PC-9 (cell line): ENCODE measurements around the gene NCK2. TPM values are rescaled to one million over a fixed set of nuclear protein-coding genes. Genes with fewer than 3 reads are reported as not detected.
A peak's percentile ranks its signal among the peaks of the same experiment; 100 is the strongest.

Source experiments
- BruUV-seq: library from RNA; stranded (reverse); fragments of 400-500 nt; replicated peaks from 2 replicates; lab custom pipeline; 2021; lab: Mats Ljungman, UMichigan
- CTCF ChIA-PET: fragments of 300-600 bp; sonication (Branson Sonifier 250); formaldehyde crosslinking; loops from one replicate; lab custom pipeline; 2022; ENCODE audit warnings: antibody characterized with exemption; lab: Charles Lee
- POLR2A ChIA-PET: fragments of 300-600 bp; sonication (Branson Sonifier 250); formaldehyde crosslinking; loops from one replicate; lab custom pipeline; 2022; ENCODE audit warnings: antibody characterized with exemption; ENCODE audit not compliant: unreplicated experiment; lab: Charles Lee
- DNase-seq, 2 experiments: peaks; one replicate each; pipeline versions ENCODE4 v3.0.0 to v3.0.0-alpha.2; 2015 to 2022; ENCODE audit warnings: mixed read lengths in 1 of 2
- H2AFZ ChIP-seq: fragments of 200-600 bp; sonication (generic); 2 replicates; pipeline ENCODE4 v1.8.1; 2017; ENCODE audit warnings: antibody characterized with exemption
- H3F3A ChIP-seq: fragments of 200-600 bp; sonication (generic); 2 replicates; pipeline ENCODE4 v1.8.1; 2017; ENCODE audit warnings: antibody characterized with exemption, mild to moderate bottlenecking, low read depth; ENCODE audit not compliant: insufficient read depth
- H3K27ac ChIP-seq: fragments of 200-600 bp; sonication (generic); 2 replicates; pipeline ENCODE4 v1.6.1; 2016; ENCODE audit warnings: mixed run types
- H3K27me3 ChIP-seq: fragments of 200-600 bp; sonication (generic); 2 replicates; pipeline ENCODE4 v1.6.1; 2016; ENCODE audit warnings: low read depth, mixed run types; ENCODE audit not compliant: insufficient read depth
- H3K36me3 ChIP-seq: fragments of 200-600 bp; sonication (generic); 2 replicates; pipeline ENCODE4 v1.6.1; 2016; ENCODE audit warnings: low read depth, mixed run types
- H3K4me1 ChIP-seq: fragments of 200-600 bp; sonication (generic); replicated peaks from 2 replicates; pipeline ENCODE4 v1.6.1; 2016; ENCODE audit warnings: mixed run types; ENCODE audit not compliant: insufficient read depth
- H3K4me2 ChIP-seq: fragments of 200-600 bp; sonication (generic); 2 replicates; pipeline ENCODE4 v1.6.1; 2017; ENCODE audit warnings: mixed run types
- H3K4me3 ChIP-seq: fragments of 200-600 bp; sonication (generic); 2 replicates; pipeline ENCODE4 v1.6.1; 2016; ENCODE audit warnings: mixed run types
- H3K79me2 ChIP-seq: fragments of 200-600 bp; sonication (generic); 2 replicates; pipeline ENCODE4 v1.6.1; 2017; ENCODE audit warnings: low read depth, mixed run types
- H3K9me2 ChIP-seq: fragments of 200-600 bp; sonication (generic); 2 replicates; pipeline ENCODE4 v1.8.1; 2017; ENCODE audit warnings: mild to moderate bottlenecking; ENCODE audit not compliant: insufficient read depth
- H3K9me3 ChIP-seq: fragments of 200-600 bp; sonication (generic); 2 replicates; pipeline ENCODE4 v1.8.1; 2016; ENCODE audit warnings: low read depth; ENCODE audit not compliant: insufficient read depth
- H4K20me1 ChIP-seq: fragments of 200-600 bp; sonication (generic); 2 replicates; pipeline ENCODE4 v1.8.1; 2017; ENCODE audit not compliant: insufficient read depth
- CTCF ChIP-seq: fragments of 200-600 bp; sonication (generic); conservative IDR thresholded peaks from 2 replicates; pipeline ENCODE4 v1.6.1; 2017; ENCODE audit warnings: mixed run types, antibody characterized with exemption, mild to moderate bottlenecking, moderate library complexity
- EZH2 ChIP-seq: fragments of 200-600 bp; sonication (generic); IDR thresholded peaks from 2 replicates; pipeline ENCODE4 v1.8.0; 2017; ENCODE audit warnings: antibody characterized with exemption, low read depth
- intact Hi-C: fragments of 100-400 bp; cut with micrococcal nuclease; formaldehyde crosslinking; loops from one replicate; pipeline ENCODE4 v1.10.0; 2022; ENCODE audit not compliant: unreplicated experiment
- total RNA-seq: library from RNA; stranded (reverse); gene quantifications from 2 replicates; pipeline ENCODE4 v1.2.3, GENCODE V29; 2021

The NCK2 gene
- total RNA-seq, 1 experiment from 2014 or later: 26.0 TPM

- no peaks in the 10 kb centered on the region for H3K79me2 ChIP-seq
- intact Hi-C loops: loop anchor here (10.0 kb wide), 1 partner anchor 115 kb away; the partner anchor contains the start of gene NCK2
- peaks cover 14% of the 10 kb centered on the region for H3F3A ChIP-seq
- H3K9me3 ChIP-seq: no peaks in the 10 kb centered on the region
- no peaks in the 10 kb centered on the region for H3K36me3 ChIP-seq
- CTCF ChIA-PET: no interaction called here
- POLR2A ChIA-PET: no interaction called here
- peak overlapping the region; percentile 44 for H3K27ac ChIP-seq
- no peak for DNase-seq
- H4K20me1 ChIP-seq: no peaks in the 10 kb centered on the region
- H2AFZ ChIP-seq: no peak overlapping the region
- H3K4me3 ChIP-seq: no peak overlapping the region
- H3K4me1 ChIP-seq: peaks cover 38% of the 10 kb centered on the region
- BruUV-seq: no TSS peak
- no peaks in the 10 kb centered on the region for H3K27me3 ChIP-seq
- peak overlapping the region; percentile 52 for H3K4me2 ChIP-seq
- H3K9me2 ChIP-seq: no peaks in the 10 kb centered on the region
- TF ChIP-seq EZH2 (no peak), CTCF (no peak)
These were observed 114.9 kb downstream of the NCK2 start for GRCh38 chr2:105859694-105859951.

GRCh38 chr2:105860567-105860966, 115.9 kb downstream of the NCK2 start:
- Histone ChIP-seq H3K4me2 (no peak overlapping the region), H3F3A (peaks cover 13% of the 10 kb centered on the region), H3K27me3 (no peaks in the 10 kb centered on the region), H3K27ac (no peak overlapping the region), H3K79me2 (no peaks in the 10 kb centered on the region), H2AFZ (no peak overlapping the region), H3K36me3 (no peaks in the 10 kb centered on the region), H3K9me3 (no peaks in the 10 kb centered on the region), H4K20me1 (no peaks in the 10 kb centered on the region), H3K9me2 (no peaks in the 10 kb centered on the region), H3K4me3 (no peak overlapping the region), H3K4me1 (peaks cover 32% of the 10 kb centered on the region)
- BruUV-seq: no TSS peak
- TF ChIP-seq CTCF (no peak), EZH2 (no peak)
- ChIA-PET CTCF (no interaction called here), POLR2A (no interaction called here)
- DNase-seq: no peak
- intact Hi-C loops: no loop called here

GRCh38 chr2:105861200-105861599, 116.5 kb downstream of the NCK2 start:
- POLR2A ChIA-PET: no interaction called here
- CTCF ChIA-PET: no interaction called here
- Histone ChIP-seq H2AFZ (no peak overlapping the region), H3K4me3 (no peak overlapping the region), H3K27ac (no peak overlapping the region), H3K4me1 (peaks cover 29% of the 10 kb centered on the region), H4K20me1 (no peaks in the 10 kb centered on the region), H3K9me2 (no peaks in the 10 kb centered on the region), H3K4me2 (no peak overlapping the region), H3K9me3 (no peaks in the 10 kb centered on the region), H3K27me3 (no peaks in the 10 kb centered on the region), H3K36me3 (no peaks in the 10 kb centered on the region), H3F3A (peaks cover 13% of the 10 kb centered on the region), H3K79me2 (no peaks in the 10 kb centered on the region)
- TF ChIP-seq EZH2 (no peak), CTCF (no peak)
- DNase-seq: no peak
- intact Hi-C loops: no loop called here
- BruUV-seq: no TSS peak
